GM23338 (cell line): ENCODE data around the gene SPATA13. TPM values are rescaled to one million over a fixed set of nuclear protein-coding genes. Genes with fewer than 3 reads are reported as not detected.
"Not testable (repeated sequence)": the region's sequence is repeated elsewhere in the genome, so short reads cannot be mapped to it uniquely, and the experiment has no call there.

Experiments used
- ATAC-seq: fragments of 200-7000 bp; cut with Tn5 transposase; 3 replicates; pipeline ENCODE4 v1.9.1; 2020
- DNase-seq: peaks from one replicate; pipeline ENCODE4 v3.0.0-alpha.2; 2015; ENCODE audit warnings: low spot score
- H2AFZ ChIP-seq: fragments of 200-600 bp; sonication (generic); 2 replicates; pipeline ENCODE4 v1.8.0; 2016; ENCODE audit warnings: antibody characterized with exemption, mild to moderate bottlenecking, moderate library complexity
- H3F3A ChIP-seq: fragments of 200-600 bp; sonication (generic); replicated peaks from 2 replicates; pipeline ENCODE4 v1.8.0; 2017; ENCODE audit warnings: antibody characterized with exemption, mixed run types, low read depth
- H3K27ac ChIP-seq: fragments of 200-600 bp; sonication (generic); 2 replicates; pipeline ENCODE4 v1.6.1; 2016; ENCODE audit warnings: low read depth
- H3K27me3 ChIP-seq: fragments of 200-600 bp; sonication (generic); 2 replicates; pipeline ENCODE4 v1.8.0; 2016; ENCODE audit warnings: mild to moderate bottlenecking, mixed run types, moderate library complexity; ENCODE audit not compliant: insufficient read depth
- H3K36me3 ChIP-seq: fragments of 200-600 bp; sonication (generic); 2 replicates; pipeline ENCODE4 v1.8.0; 2016; ENCODE audit warnings: mild to moderate bottlenecking; ENCODE audit not compliant: insufficient read depth
- H3K4me1 ChIP-seq: fragments of 200-600 bp; sonication (generic); 2 replicates; pipeline ENCODE4 v1.8.0; 2016; ENCODE audit warnings: mild to moderate bottlenecking, moderate library complexity; ENCODE audit not compliant: insufficient read depth
- H3K4me2 ChIP-seq: fragments of 200-600 bp; sonication (generic); 2 replicates; pipeline ENCODE4 v1.7.1; 2017; ENCODE audit warnings: mixed run types
- H3K4me3 ChIP-seq: fragments of 200-600 bp; sonication (generic); 2 replicates; pipeline ENCODE4 v1.6.1; 2016; ENCODE audit warnings: mixed run types
- H3K79me2 ChIP-seq: fragments of 200-600 bp; sonication (generic); replicated peaks from 2 replicates; pipeline ENCODE4 v1.8.0; 2017; ENCODE audit warnings: mild to moderate bottlenecking; ENCODE audit not compliant: insufficient read depth
- H3K9me2 ChIP-seq: fragments of 200-600 bp; sonication (generic); 2 replicates; pipeline ENCODE4 v1.8.0; 2017; ENCODE audit not compliant: insufficient read depth
- H4K20me1 ChIP-seq: fragments of 200-600 bp; sonication (generic); replicated peaks from 2 replicates; pipeline ENCODE4 v1.8.0; 2017; ENCODE audit warnings: mild to moderate bottlenecking; ENCODE audit not compliant: insufficient read depth
- H3K27ac Mint-ChIP-seq: 2 replicates; pipeline ENCODE4 v1.8.0; 2020; ENCODE audit warnings: inconsistent platforms, mild to moderate bottlenecking, moderate library complexity, mixed read lengths
- H3K27me3 Mint-ChIP-seq: 3 replicates; pipeline ENCODE4 v1.8.0; 2022; ENCODE audit warnings: low read depth, mild to moderate bottlenecking, moderate library complexity, mixed read lengths, inconsistent platforms; ENCODE audit not compliant: insufficient read depth, poor library complexity
- H3K36me3 Mint-ChIP-seq: 3 replicates; pipeline ENCODE4 v1.8.0; 2021; ENCODE audit warnings: low read depth, mild to moderate bottlenecking, inconsistent platforms, moderate library complexity, mixed read lengths
- H3K4me1 Mint-ChIP-seq: 3 replicates; pipeline ENCODE4 v1.8.0; 2020; ENCODE audit warnings: mild to moderate bottlenecking, inconsistent platforms, mixed read lengths
- H3K4me3 Mint-ChIP-seq: 3 replicates; pipeline ENCODE4 v1.8.0; 2021; ENCODE audit warnings: moderate library complexity, mild to moderate bottlenecking, inconsistent platforms, mixed read lengths
- H3K9me3 Mint-ChIP-seq: 3 replicates; pipeline ENCODE4 v1.8.0; 2020; ENCODE audit warnings: moderate library complexity, mild to moderate bottlenecking, inconsistent platforms, mixed read lengths
- CREB1 ChIP-seq: fragments of 250-450 bp; sonication (Bioruptor Pico); IDR thresholded peaks from 2 replicates; pipeline ENCODE4 v1.5.0; 2020; ENCODE audit warnings: low read depth, mild to moderate bottlenecking, moderate library complexity
- CTCF ChIP-seq, 2 experiments: fragments of 200-600 bp in 1 of 2; sonication (generic) in 1 of 2; conservative IDR thresholded peaks; 2 replicates each; pipeline versions ENCODE4 v1.5.1 to v1.6.1; 2016 to 2017; ENCODE audit warnings: antibody characterized with exemption in 2 of 2, low read depth in 2 of 2, mild to moderate bottlenecking in 2 of 2, moderate library complexity in 1 of 2
- ETS1 ChIP-seq: IDR thresholded peaks from 2 replicates; pipeline ENCODE4 v1.6.1; 2016; ENCODE audit warnings: antibody characterized with exemption
- EZH2 ChIP-seq: fragments of 200-600 bp; sonication (generic); IDR thresholded peaks from one replicate; pipeline ENCODE4 v1.8.0; 2017; ENCODE audit warnings: antibody characterized with exemption, mild to moderate bottlenecking, low read depth; ENCODE audit not compliant: unreplicated experiment
- JUNB ChIP-seq: IDR thresholded peaks from one replicate; pipeline ENCODE4 v1.6.1; 2016; ENCODE audit warnings: antibody characterized with exemption; ENCODE audit not compliant: unreplicated experiment
- NANOG ChIP-seq: IDR thresholded peaks from 2 replicates; pipeline ENCODE4 v1.6.1; 2016; ENCODE audit warnings: antibody characterized with exemption, borderline replicate concordance
- POLR2AphosphoS5 ChIP-seq: IDR thresholded peaks from 2 replicates; pipeline ENCODE4 v1.6.1; 2016; ENCODE audit warnings: antibody characterized with exemption, low read depth
- REST ChIP-seq: IDR thresholded peaks from one replicate; pipeline ENCODE4 v1.6.1; 2018; ENCODE audit warnings: antibody characterized with exemption; ENCODE audit not compliant: unreplicated experiment
- STAT1 ChIP-seq: IDR thresholded peaks from one replicate; pipeline ENCODE4 v1.6.1; 2016; ENCODE audit warnings: antibody characterized with exemption; ENCODE audit not compliant: unreplicated experiment
- ZNF114 ChIP-seq: fragments of 250-450 bp; sonication (Bioruptor Pico); IDR thresholded peaks from 2 replicates; pipeline ENCODE4 v1.5.0; 2020; ENCODE audit warnings: mild to moderate bottlenecking, moderate library complexity
- ZNF331 ChIP-seq: fragments of 250-450 bp; sonication (Bioruptor Pico); IDR thresholded peaks from 2 replicates; pipeline ENCODE4 v1.5.0; 2020; ENCODE audit warnings: low read depth, mild to moderate bottlenecking, moderate library complexity
- polyA plus RNA-seq: library from polyadenylated mRNA; unstranded; fragments of >200 nt; fragmentation: Nextera tagmentation; extraction: Ambion mirVana; gene quantifications from 2 replicates; pipeline ENCODE4 v1.2.1, GENCODE V29; 2016
- total RNA-seq: library from RNA; depleted of rRNA; stranded (reverse); fragments of >200 nt; shearing (Covaris generic); gene quantifications from 2 replicates; pipeline ENCODE4 v1.2.3, GENCODE V29; 2014

The SPATA13 gene
- total and polyA plus RNA-seq, 2 experiments from 2014 or later, result 11.9 to 45.7 TPM

- ATAC-seq (peak; percentile 98), DNase-seq (peak; percentile 17)
- TF ChIP-seq CTCF (conservative IDR thresholded peaks at IDR 0.05; ENCODE audit: low read depth in 2 of 2), result peak; percentile 57 to 65
- not testable (repeated sequence) for H3K4me1 Mint-ChIP-seq, H3K9me2 ChIP-seq, H4K20me1 ChIP-seq, H3K9me3 Mint-ChIP-seq, H3K79me2 ChIP-seq, H3K36me3 Mint-ChIP-seq, H3K27ac ChIP-seq, H3K4me1 ChIP-seq, H3K4me2 ChIP-seq, H3K4me3 Mint-ChIP-seq, H3F3A ChIP-seq, H3K27me3 Mint-ChIP-seq, H3K27ac Mint-ChIP-seq, H3K4me3 ChIP-seq, H3K36me3 ChIP-seq, H3K27me3 ChIP-seq
- H2AFZ ChIP-seq, result peak overlapping the region; percentile 66
These were observed 161.9 kb downstream of the SPATA13 start for GRCh38 chr13:24322470-24322869.

GRCh38 chr13:24323036-24323738 is 162.7 kb downstream of the SPATA13 start:
- no peak; the same call in 2 of the 3 replicates for ATAC-seq
- Histone ChIP-seq H4K20me1 (no peaks in the 10 kb centered on the region), H3K79me2 (no peaks in the 10 kb centered on the region), H3K36me3 (no peaks in the 10 kb centered on the region), H3K4me1 (no peaks in the 10 kb centered on the region), H3K27ac (no peak overlapping the region), H3K27me3 (0 out of 2 replicates have a peak, but pooled peaks cover 4% of the 10 kb centered on the region), H2AFZ (no peak overlapping the region; the same call in 1 of the 2 replicates), H3K9me2 (no peaks in the 10 kb centered on the region), H3F3A (no peaks in the 10 kb centered on the region), H3K4me2 (no peak overlapping the region), H3K4me3 (no peak overlapping the region)
- H3K36me3 Mint-ChIP-seq, result no peaks in the 10 kb centered on the region
- TF ChIP-seq NANOG, result no peak
- no peaks in the 10 kb centered on the region for H3K4me1 Mint-ChIP-seq
- H3K9me3 Mint-ChIP-seq, result no peaks in the 10 kb centered on the region; the same call in 2 of the 3 replicates
- no peak overlapping the region for H3K4me3 Mint-ChIP-seq
- peaks cover 6% of the 10 kb centered on the region for H3K27me3 Mint-ChIP-seq
- H3K27ac Mint-ChIP-seq, result no peak overlapping the region
- DNase-seq, result no peak

- H3K4me1 Mint-ChIP-seq, result no peaks in the 10 kb centered on the region
- Histone ChIP-seq H3K4me3 (no peak overlapping the region), H3K36me3 (no peaks in the 10 kb centered on the region), H3K27ac (no peak overlapping the region), H4K20me1 (no peaks in the 10 kb centered on the region), H3K4me1 (no peaks in the 10 kb centered on the region), H2AFZ (no peak overlapping the region), H3F3A (no peaks in the 10 kb centered on the region), H3K27me3 (peaks cover 8% of the 10 kb centered on the region), H3K9me2 (no peaks in the 10 kb centered on the region), H3K79me2 (no peaks in the 10 kb centered on the region), H3K4me2 (no peak overlapping the region)
- DNase-seq (no peak), ATAC-seq (no peak)
- no peaks in the 10 kb centered on the region for H3K36me3 Mint-ChIP-seq
- no peak overlapping the region for H3K4me3 Mint-ChIP-seq
- no peaks in the 10 kb centered on the region; the same call in 2 of the 3 replicates for H3K9me3 Mint-ChIP-seq
- H3K27ac Mint-ChIP-seq, result no peak overlapping the region
- H3K27me3 Mint-ChIP-seq, result peaks cover 9% of the 10 kb centered on the region
- TF ChIP-seq CREB1 (no peak), POLR2AphosphoS5 (no peak), STAT1 (no peak), EZH2 (no peak), ZNF331 (CRISPR knock-in tag) (no peak), ETS1 (no peak), REST (no peak), NANOG (no peak), ZNF114 (CRISPR knock-in tag) (no peak), JUNB (no peak)
These were observed 163.2 kb downstream of the SPATA13 start for GRCh38 chr13:24323739-24324075.
